IMR-90 (cell line): ENCODE results near the gene SLC66A2. TPM values are rescaled to one million over a fixed set of nuclear protein-coding genes. Genes with fewer than 3 reads are reported as not detected.

Source experiments
- ATAC-seq: fragments of 200-7000 bp; cut with Tn5 transposase; 2 replicates; pipeline ENCODE4 v1.9.1; 2020; ENCODE audit warnings: low read depth, mild to moderate bottlenecking, moderate library complexity
- BruUV-seq: library from RNA; stranded (reverse); fragments of 400-500 nt; replicated peaks from 2 replicates; lab custom pipeline; 2021; lab: Mats Ljungman, UMichigan
- CTCF ChIA-PET: fragments of 300-600 bp; formaldehyde crosslinking; extraction: SDS; loops from one replicate; lab custom pipeline; 2021; ENCODE audit warnings: antibody characterized with exemption; lab: Yijun Ruan, JAX
- POLR2A ChIA-PET: fragments of 300-600 bp; sonication (Branson Sonifier 250); formaldehyde crosslinking; loops from one replicate; lab custom pipeline; 2022; ENCODE audit warnings: antibody characterized with exemption; ENCODE audit not compliant: unreplicated experiment; lab: Charles Lee
- DNase-seq: peaks from one replicate; pipeline ENCODE4 v3.0.0; 2013
- H2AFZ ChIP-seq: replicated peaks from 2 replicates; pipeline ENCODE3; 2013; ENCODE audit warnings: low read length, mild to moderate bottlenecking; ENCODE audit not compliant: poor library complexity
- H2AK5ac ChIP-seq: 2 replicates; pipeline ENCODE4 v1.6.1; 2013; ENCODE audit warnings: low read depth, low read length, inconsistent platforms
- H2AK9ac ChIP-seq: replicated peaks from 2 replicates; pipeline ENCODE3; 2013; ENCODE audit warnings: mild to moderate bottlenecking, low read depth, low read length, moderate library complexity; ENCODE audit not compliant: poor library complexity
- H2BK120ac ChIP-seq: 2 replicates; pipeline ENCODE4 v1.6.1; 2013; ENCODE audit warnings: low read depth, low read length, inconsistent platforms
- H2BK15ac ChIP-seq: 3 replicates; pipeline ENCODE4 v1.6.1; 2013; ENCODE audit warnings: low read depth, low read length, inconsistent platforms
- H2BK20ac ChIP-seq: 2 replicates; pipeline ENCODE4 v1.6.1; 2013; ENCODE audit warnings: low read depth, mild to moderate bottlenecking, inconsistent platforms, low read length, moderate library complexity
- H2BK5ac ChIP-seq: 2 replicates; pipeline ENCODE4 v1.6.1; 2013; ENCODE audit warnings: mild to moderate bottlenecking, low read depth, low read length, inconsistent platforms; ENCODE audit not compliant: poor library complexity, severe bottlenecking
- H3K14ac ChIP-seq: replicated peaks from 2 replicates; pipeline ENCODE4 v1.6.1; 2013; ENCODE audit warnings: low read depth, low read length, inconsistent platforms
- H3K18ac ChIP-seq: 2 replicates; pipeline ENCODE4 v1.6.1; 2013; ENCODE audit warnings: low read depth, low read length, control low read depth
- H3K23ac ChIP-seq: 2 replicates; pipeline ENCODE4 v1.6.1; 2013; ENCODE audit warnings: low read depth, low read length, inconsistent platforms
- H3K27ac ChIP-seq: 2 replicates; pipeline ENCODE4 v1.5.1; 2013; ENCODE audit warnings: mild to moderate bottlenecking, control low read depth, low read length; ENCODE audit not compliant: insufficient read depth
- H3K27me3 ChIP-seq: 2 replicates; pipeline ENCODE4 v1.6.1; 2013; ENCODE audit warnings: low read length; ENCODE audit not compliant: control insufficient read depth, insufficient read depth
- H3K36me3 ChIP-seq: 2 replicates; pipeline ENCODE4 v1.6.1; 2013; ENCODE audit warnings: low read length, mixed read lengths; ENCODE audit not compliant: control insufficient read depth, insufficient read depth
- H3K4ac ChIP-seq: 2 replicates; pipeline ENCODE4 v1.6.1; 2013; ENCODE audit warnings: low read depth, low read length, inconsistent platforms
- H3K4me1 ChIP-seq: 2 replicates; pipeline ENCODE4 v1.6.1; 2013; ENCODE audit warnings: low read length, mixed read lengths; ENCODE audit not compliant: control insufficient read depth, insufficient read depth
- H3K4me2 ChIP-seq: 2 replicates; pipeline ENCODE4 v1.6.1; 2013; ENCODE audit warnings: low read depth, mild to moderate bottlenecking, control low read depth, low read length, moderate library complexity
- H3K4me3 ChIP-seq: 2 replicates; pipeline ENCODE4 v1.5.1; 2013; ENCODE audit warnings: low read depth, mild to moderate bottlenecking, control low read depth, low read length, moderate library complexity; ENCODE audit not compliant: insufficient read depth
- H3K56ac ChIP-seq: 2 replicates; pipeline ENCODE4 v1.6.1; 2013; ENCODE audit warnings: low read length, inconsistent platforms; ENCODE audit not compliant: insufficient read depth; ENCODE audit errors: extremely low read depth
- H3K79me1 ChIP-seq, 2 experiments: 2 replicates each; pipeline ENCODE4 v1.6.1; 2013; ENCODE audit warnings: low read length in 2 of 2, inconsistent platforms in 1 of 2, low read depth in 1 of 2
- H3K9ac ChIP-seq: 2 replicates; pipeline ENCODE4 v1.6.1; 2013; ENCODE audit warnings: low read depth, low read length, control low read depth
- H3K9me1 ChIP-seq: 2 replicates; pipeline ENCODE4 v1.6.1; 2013; ENCODE audit warnings: low read length, inconsistent platforms; ENCODE audit not compliant: insufficient read depth
- H3K9me3 ChIP-seq: 2 replicates; pipeline ENCODE4 v1.6.1; 2013; ENCODE audit warnings: low read length; ENCODE audit not compliant: control insufficient read depth, insufficient read depth
- H4K20me1 ChIP-seq: 2 replicates; pipeline ENCODE4 v1.6.1; 2013; ENCODE audit warnings: low read length, inconsistent platforms; ENCODE audit not compliant: insufficient read depth
- H4K5ac ChIP-seq: 2 replicates; pipeline ENCODE4 v1.6.1; 2013; ENCODE audit warnings: mild to moderate bottlenecking, low read depth, low read length, control low read depth
- H4K8ac ChIP-seq, 2 experiments: 2 replicates each; pipeline ENCODE4 v1.6.1; 2013; ENCODE audit warnings: low read depth in 2 of 2, low read length in 2 of 2, control low read depth in 1 of 2, inconsistent platforms in 1 of 2
- H4K91ac ChIP-seq: 2 replicates; pipeline ENCODE4 v1.6.1; 2013; ENCODE audit warnings: low read depth, low read length, inconsistent platforms; ENCODE audit not compliant: insufficient read depth
- BHLHE40 ChIP-seq: fragments of 150-350 bp; IDR thresholded peaks from 2 replicates; pipeline ENCODE4 v1.6.1; 2016; ENCODE audit warnings: mild to moderate bottlenecking, low read depth, low read length
- CEBPB ChIP-seq: IDR thresholded peaks from 2 replicates; pipeline ENCODE4 v1.6.1; 2012; ENCODE audit warnings: low read depth, low read length, improper control_type of control experiment
- CHD1 ChIP-seq: IDR thresholded peaks from 2 replicates; pipeline ENCODE4 v1.6.1; 2012; ENCODE audit warnings: low read depth, low read length, improper control_type of control experiment
- MAZ ChIP-seq: IDR thresholded peaks from 2 replicates; pipeline ENCODE4 v1.6.1; 2012; ENCODE audit warnings: low read depth, mild to moderate bottlenecking, low read length, improper control_type of control experiment, moderate library complexity, borderline replicate concordance
- MXI1 ChIP-seq: IDR thresholded peaks from 2 replicates; pipeline ENCODE4 v1.6.1; 2012; ENCODE audit warnings: low read depth, mild to moderate bottlenecking, low read length, moderate library complexity, borderline replicate concordance
- NFE2L2 ChIP-seq: fragments of 150-350 bp; IDR thresholded peaks from 2 replicates; pipeline ENCODE4 v1.6.1; 2016; ENCODE audit warnings: low read depth, mild to moderate bottlenecking, low read length
- POLR2A ChIP-seq: IDR thresholded peaks from 2 replicates; pipeline ENCODE4 v1.6.1; 2012; ENCODE audit warnings: mild to moderate bottlenecking, low read depth, low read length
- RAD21 ChIP-seq: IDR thresholded peaks from 2 replicates; pipeline ENCODE4 v1.6.1; 2012; ENCODE audit warnings: low read length, improper control_type of control experiment
- RFX5 ChIP-seq: IDR thresholded peaks from 2 replicates; pipeline ENCODE4 v1.8.0; 2012; ENCODE audit warnings: low read depth, mild to moderate bottlenecking, low read length, moderate library complexity
- WGBS, 2 experiments: methylation state at CpG; one replicate each; pipeline versions ENCODE4 v1.1.5 to v1.1.7; 2013; ENCODE audit warnings: missing lambda C conversion rate in 2 of 2; ENCODE audit not compliant: insufficient read length in 1 of 2; ENCODE audit errors: extremely low coverage in 2 of 2; 5-methylcytosine and 5-hydroxymethylcytosine counted together
- dilution Hi-C: fragments of 300-500 bp; cut with HindIII; formaldehyde crosslinking; loops from one replicate; pipeline ENCODE4 v1.14.3; 2018; ENCODE audit warnings: low sequenced_read_pairs; ENCODE audit not compliant: unreplicated experiment
- in situ Hi-C: fragments of 300-500 bp; cut with MboI; formaldehyde crosslinking; loops from 3 replicates; pipeline ENCODE4 v1.14.3; 2019; ENCODE audit warnings: low sequenced_read_pairs, inconsistent platforms, mixed read lengths
- intact Hi-C: fragments of 100-400 bp; cut with micrococcal nuclease; formaldehyde crosslinking; loops from 2 replicates; pipeline ENCODE4 v1.10.0; 2022
- polyA plus RNA-seq, 3 experiments: library from polyadenylated mRNA; depleted of rRNA; stranded (reverse); fragments of >200 nt; gene quantifications; 2 replicates each; pipeline ENCODE4 v1.2.3, GENCODE V29; 2012; ENCODE audit warnings: low replicate concordance in 1 of 3
- total RNA-seq: library from RNA; depleted of rRNA; stranded (reverse); fragments of >200 nt; gene quantifications from 2 replicates; pipeline ENCODE4 v1.2.3, GENCODE V29; 2012
- TF ChIP-seq, protein P1 (sequence below): fragments of 150-350 bp; IDR thresholded peaks from 2 replicates; pipeline ENCODE4 v1.6.1; 2017; ENCODE audit warnings: mild to moderate bottlenecking, antibody characterized with exemption, low read length, low read depth

The SLC66A2 gene
- total and polyA plus RNA-seq, 2 of the 4 experiments (the other 2 are of a cell fraction): 17.6 to 23.5 TPM

- in situ Hi-C loops (no loop called here), dilution Hi-C loops (no loop called here), intact Hi-C loops (no loop called here)
- CTCF ChIA-PET: no interaction called here
- H3K4me1 ChIP-seq: no peaks in the 10 kb centered on the region
- H3K18ac ChIP-seq: no peak overlapping the region
- H3K9me3 ChIP-seq: peaks cover 17% of the 10 kb centered on the region
- H3K14ac ChIP-seq: no peak overlapping the region
- H3K9ac ChIP-seq: no peak overlapping the region
- no peak overlapping the region for H2AK9ac ChIP-seq
- H3K4ac ChIP-seq: no peak overlapping the region
- no peak overlapping the region for H2BK20ac ChIP-seq
- POLR2A ChIA-PET: no interaction called here
- peaks cover 36% of the 10 kb centered on the region for H3K36me3 ChIP-seq
- no peak overlapping the region for H3K4me2 ChIP-seq
- peaks cover 13% of the 10 kb centered on the region for H4K20me1 ChIP-seq
- H2BK15ac ChIP-seq: no peak overlapping the region
- H4K5ac ChIP-seq: no peak overlapping the region
- H3K56ac ChIP-seq: no peak overlapping the region
- H4K8ac ChIP-seq: no peak overlapping the region
- H3K27ac ChIP-seq: no peak overlapping the region
- H3K79me1 ChIP-seq: peaks cover 22 to 44% of the 10 kb centered on the region in 2 experiments; a peak in 3 of 4 replicates
- H3K9me1 ChIP-seq: no peaks in the 10 kb centered on the region
- no peaks in the 10 kb centered on the region for H3K27me3 ChIP-seq
- no peak overlapping the region for H2AK5ac ChIP-seq
- H2BK120ac ChIP-seq: no peak overlapping the region
- DNase-seq (no peak), ATAC-seq (no peak)
- no peak overlapping the region for H2BK5ac ChIP-seq
- no peak overlapping the region for H3K4me3 ChIP-seq
- no peak overlapping the region for H4K91ac ChIP-seq
- H3K23ac ChIP-seq: no peak overlapping the region
- BruUV-seq: no TSS peak
- TF ChIP-seq CEBPB (no peak), RAD21 (no peak), MAZ (no peak), NFE2L2 (no peak), MXI1 (no peak), POLR2A (no peak), BHLHE40 (no peak), RFX5 (no peak), CHD1 (no peak)
- TF ChIP-seq, protein P1, sequence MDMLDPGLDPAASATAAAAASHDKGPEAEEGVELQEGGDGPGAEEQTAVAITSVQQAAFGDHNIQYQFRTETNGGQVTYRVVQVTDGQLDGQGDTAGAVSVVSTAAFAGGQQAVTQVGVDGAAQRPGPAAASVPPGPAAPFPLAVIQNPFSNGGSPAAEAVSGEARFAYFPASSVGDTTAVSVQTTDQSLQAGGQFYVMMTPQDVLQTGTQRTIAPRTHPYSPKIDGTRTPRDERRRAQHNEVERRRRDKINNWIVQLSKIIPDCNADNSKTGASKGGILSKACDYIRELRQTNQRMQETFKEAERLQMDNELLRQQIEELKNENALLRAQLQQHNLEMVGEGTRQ: no peak
- H2AFZ ChIP-seq: no peak overlapping the region
- 88% methylated on average over 8 of the region's 21 CpGs; no CpG with 5 or more reads in 1 of the 2 experiments for WGBS, 2 experiments
Measured at GRCh38 chr18:79926715-79927606, 24.5 kb downstream of the SLC66A2 start.
